ENCODE measurements around the gene PANX2.

PANX2 gene

DNA sequence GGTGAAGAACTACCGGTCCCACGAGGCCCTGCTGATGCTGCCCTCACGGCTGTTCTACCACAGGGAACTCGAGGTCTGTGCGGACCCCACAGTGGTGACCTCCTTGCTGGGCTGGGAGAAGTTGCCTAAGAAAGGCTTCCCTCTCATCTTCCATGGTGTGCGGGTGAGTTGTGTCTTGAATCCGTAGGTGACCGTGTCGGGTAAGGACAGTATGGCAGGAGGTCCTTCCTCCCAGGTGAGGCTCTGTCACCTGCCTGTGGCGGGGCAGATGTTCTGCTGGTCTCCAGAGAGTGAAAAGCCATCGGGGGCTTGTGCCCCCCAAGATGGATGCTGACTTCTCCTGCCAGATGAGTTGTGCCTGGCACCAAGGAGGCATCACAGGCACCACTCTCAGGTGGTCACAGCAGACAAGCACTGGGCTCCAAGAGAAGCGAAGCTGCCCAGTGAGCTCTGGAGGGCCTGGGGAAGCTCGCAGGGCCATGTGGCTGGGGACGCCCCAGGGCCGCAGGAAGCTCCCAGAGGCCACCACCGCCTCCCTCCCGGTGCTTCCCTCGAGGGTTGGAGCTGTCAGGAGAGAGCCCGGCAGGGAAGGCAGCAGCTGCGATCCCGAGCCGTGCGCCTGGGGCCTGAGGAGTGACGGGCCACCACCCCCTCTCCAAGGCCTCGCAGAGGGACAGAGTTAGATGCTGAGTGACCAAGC, 17.3 kb upstream of the PANX2 start:
- Histone ChIP-seq H4K20me1 (ENCODE audit: insufficient read depth) (no peaks in the 10 kb centered on the region), H3K9ac (no peak overlapping the region), H3K79me2 (ENCODE audit: insufficient read depth, low read depth) (no peaks in the 10 kb centered on the region), H3K4me1 (ENCODE audit: low read depth, poor library complexity, severe bottlenecking) (no peaks in the 10 kb centered on the region), H3K4me2 (no peak overlapping the region), H2AFZ (ENCODE audit: low read depth) (no peak overlapping the region), H3K36me3 (ENCODE audit: insufficient read depth) (no peaks in the 10 kb centered on the region), H3K4me3 (IDR thresholded peaks at IDR 0.05; ENCODE audit: insufficient read depth, low read depth, low read length) (no peak overlapping the region), H3K27me3 (ENCODE audit: insufficient read depth, low read depth) (no peaks in the 10 kb centered on the region), H3K27ac (no peak overlapping the region)
- TF ChIP-seq, protein P1, sequence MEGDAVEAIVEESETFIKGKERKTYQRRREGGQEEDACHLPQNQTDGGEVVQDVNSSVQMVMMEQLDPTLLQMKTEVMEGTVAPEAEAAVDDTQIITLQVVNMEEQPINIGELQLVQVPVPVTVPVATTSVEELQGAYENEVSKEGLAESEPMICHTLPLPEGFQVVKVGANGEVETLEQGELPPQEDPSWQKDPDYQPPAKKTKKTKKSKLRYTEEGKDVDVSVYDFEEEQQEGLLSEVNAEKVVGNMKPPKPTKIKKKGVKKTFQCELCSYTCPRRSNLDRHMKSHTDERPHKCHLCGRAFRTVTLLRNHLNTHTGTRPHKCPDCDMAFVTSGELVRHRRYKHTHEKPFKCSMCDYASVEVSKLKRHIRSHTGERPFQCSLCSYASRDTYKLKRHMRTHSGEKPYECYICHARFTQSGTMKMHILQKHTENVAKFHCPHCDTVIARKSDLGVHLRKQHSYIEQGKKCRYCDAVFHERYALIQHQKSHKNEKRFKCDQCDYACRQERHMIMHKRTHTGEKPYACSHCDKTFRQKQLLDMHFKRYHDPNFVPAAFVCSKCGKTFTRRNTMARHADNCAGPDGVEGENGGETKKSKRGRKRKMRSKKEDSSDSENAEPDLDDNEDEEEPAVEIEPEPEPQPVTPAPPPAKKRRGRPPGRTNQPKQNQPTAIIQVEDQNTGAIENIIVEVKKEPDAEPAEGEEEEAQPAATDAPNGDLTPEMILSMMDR (conservative IDR thresholded peaks at IDR 0.05; ENCODE audit: low read depth, low read length): no peak

DNA sequence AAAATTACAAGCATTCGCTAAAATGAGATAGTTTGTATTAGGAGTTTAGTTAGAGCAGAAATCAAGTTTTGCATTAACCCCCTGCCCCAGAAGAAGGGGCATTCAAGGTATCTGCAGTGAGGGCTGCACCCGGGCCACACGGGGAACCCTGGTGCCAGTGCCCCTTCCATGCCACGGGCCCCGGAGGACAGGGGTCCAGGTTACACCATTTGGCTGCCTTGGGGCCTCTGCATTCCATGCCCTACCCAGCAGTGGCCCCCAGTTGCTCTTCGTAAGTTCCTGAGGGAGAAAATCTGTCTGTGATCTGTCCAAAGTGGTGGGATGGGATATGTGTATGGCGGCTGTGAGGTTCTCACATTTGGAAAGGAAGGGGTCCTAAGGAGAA, 16.8 kb upstream of the PANX2 start:
- Histone ChIP-seq H3K4me2 (no peak overlapping the region), H3K27ac (no peak overlapping the region), H3K27me3 (ENCODE audit: insufficient read depth, low read depth) (no peaks in the 10 kb centered on the region), H3K9ac (no peak overlapping the region), H3K4me3 (IDR thresholded peaks at IDR 0.05; ENCODE audit: insufficient read depth, low read depth, low read length) (no peak overlapping the region), H4K20me1 (ENCODE audit: insufficient read depth) (no peaks in the 10 kb centered on the region), H3K36me3 (ENCODE audit: insufficient read depth) (no peaks in the 10 kb centered on the region), H3K79me2 (ENCODE audit: insufficient read depth, low read depth) (no peaks in the 10 kb centered on the region), H3K4me1 (ENCODE audit: low read depth, poor library complexity, severe bottlenecking) (no peaks in the 10 kb centered on the region), H2AFZ (ENCODE audit: low read depth) (no peak overlapping the region)
- TF ChIP-seq, protein P1 (conservative IDR thresholded peaks at IDR 0.05; ENCODE audit: low read depth, low read length): no peak

DNA sequence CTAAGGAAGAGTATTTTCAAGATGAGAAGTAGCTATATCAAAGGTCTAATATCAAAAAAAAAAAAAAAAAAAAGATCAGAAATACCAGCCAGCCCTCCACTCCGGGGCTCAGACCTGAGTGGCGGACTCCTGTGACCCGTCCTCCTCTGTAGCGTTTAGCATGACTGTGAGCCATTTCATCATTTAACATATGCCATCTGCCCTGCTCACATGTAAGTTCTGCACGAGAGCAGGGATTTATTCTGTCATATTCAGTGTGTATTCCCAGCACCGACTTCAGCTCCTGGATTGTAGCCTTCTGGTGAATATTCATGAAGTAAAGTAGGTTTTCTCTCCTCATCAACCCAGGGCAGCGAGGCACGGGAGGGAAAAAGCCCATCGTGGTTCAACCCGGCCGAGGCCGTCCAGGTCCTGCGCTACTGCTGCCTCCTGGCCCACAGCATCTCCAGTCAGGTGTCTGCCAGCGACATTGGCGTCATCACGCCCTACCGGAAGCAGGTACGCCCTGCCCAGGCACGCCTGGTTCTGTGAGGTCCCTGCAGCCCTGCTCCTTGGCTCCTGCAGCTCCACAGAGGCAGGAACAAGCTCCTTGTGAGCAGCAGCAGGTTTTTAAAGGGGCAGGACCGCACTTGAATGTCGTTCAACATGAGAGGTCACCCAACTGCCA, 12.7 kb upstream of the PANX2 start:
- Histone ChIP-seq H4K20me1 (ENCODE audit: insufficient read depth) (no peaks in the 10 kb centered on the region), H3K4me3 (IDR thresholded peaks at IDR 0.05; ENCODE audit: insufficient read depth, low read depth, low read length) (no peak overlapping the region), H3K27ac (no peak overlapping the region), H3K9ac (no peak overlapping the region), H3K4me2 (no peak overlapping the region), H3K27me3 (ENCODE audit: insufficient read depth, low read depth) (no peaks in the 10 kb centered on the region), H3K79me2 (ENCODE audit: insufficient read depth, low read depth) (no peaks in the 10 kb centered on the region), H3K4me1 (ENCODE audit: low read depth, poor library complexity, severe bottlenecking) (no peaks in the 10 kb centered on the region), H2AFZ (ENCODE audit: low read depth) (no peak overlapping the region), H3K36me3 (ENCODE audit: insufficient read depth) (no peaks in the 10 kb centered on the region)
- TF ChIP-seq, protein P1 (conservative IDR thresholded peaks at IDR 0.05; ENCODE audit: low read depth, low read length): no peak

DNA sequence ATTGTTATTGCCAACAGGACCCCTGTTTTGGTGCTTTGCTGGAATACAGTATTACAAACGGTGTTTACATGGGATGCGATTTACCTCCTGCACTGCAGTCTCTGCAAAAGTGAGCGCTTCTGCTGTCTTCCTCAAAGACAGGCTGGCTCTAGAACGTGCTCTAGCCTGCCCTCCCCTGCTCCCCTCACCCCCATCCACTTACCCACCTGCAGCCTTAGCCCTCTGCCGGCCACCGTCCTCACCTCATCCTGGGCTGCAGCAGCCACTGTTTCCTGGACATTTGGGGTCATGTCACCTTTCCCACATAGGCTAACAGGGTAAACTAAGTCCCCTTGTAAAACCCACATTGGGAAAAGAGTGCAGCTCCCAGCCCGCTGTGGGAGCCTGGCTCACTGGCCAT, 9.6 kb upstream of the PANX2 start:
- H3K4me1 ChIP-seq (ENCODE audit: low read depth, poor library complexity, severe bottlenecking): no peaks in the 10 kb centered on the region
- H3K4me2 ChIP-seq: no peak overlapping the region
- no peaks in the 10 kb centered on the region for H3K79me2 ChIP-seq (ENCODE audit: insufficient read depth, low read depth)
- H4K20me1 ChIP-seq (ENCODE audit: insufficient read depth): no peaks in the 10 kb centered on the region
- H3K4me3 ChIP-seq (IDR thresholded peaks at IDR 0.05; ENCODE audit: insufficient read depth, low read depth, low read length): no peak overlapping the region
- no peaks in the 10 kb centered on the region for H3K27me3 ChIP-seq (ENCODE audit: insufficient read depth, low read depth)
- TF ChIP-seq, protein P1 (conservative IDR thresholded peaks at IDR 0.05; ENCODE audit: low read depth, low read length): no peak
- H3K36me3 ChIP-seq (ENCODE audit: insufficient read depth): no peaks in the 10 kb centered on the region
- H3K27ac ChIP-seq: no peak overlapping the region
- no peak overlapping the region for H2AFZ ChIP-seq (ENCODE audit: low read depth)
- no peak overlapping the region for H3K9ac ChIP-seq

Data from KMS-11 (cell line).